Neural cell (in vitro differentiated cells): ENCODE results near the gene PRKG1. TPM values are rescaled to one million over a fixed set of nuclear protein-coding genes. Genes with fewer than 3 reads are reported as not detected.

Source experiments
- H2AFZ ChIP-seq: fragments of 200-600, 300-800 bp; sonication (generic), shearing (Covaris generic); 2 replicates; pipeline ENCODE4 v1.6.0; 2014; ENCODE audit warnings: low read depth, mild to moderate bottlenecking, antibody characterized with exemption, low read length, moderate library complexity
- H3F3A ChIP-seq: fragments of 200-600 bp; shearing (Covaris generic); 2 replicates; pipeline ENCODE4 v1.6.1; 2016; ENCODE audit warnings: mild to moderate bottlenecking, moderate library complexity, mixed read lengths, antibody characterized with exemption, low read length; ENCODE audit not compliant: insufficient read depth, poor library complexity, severe bottlenecking
- H3K27ac ChIP-seq: fragments of 200-600, 300-800 bp; sonication (generic), shearing (Covaris generic); 2 replicates; pipeline ENCODE4 v1.5.1; 2014; ENCODE audit warnings: mild to moderate bottlenecking, low read length, moderate library complexity
- H3K27me3 ChIP-seq: fragments of 300-800, 200-600 bp; sonication (generic), shearing (Covaris generic); 2 replicates; pipeline ENCODE4 v1.6.0; 2014; ENCODE audit warnings: mild to moderate bottlenecking, low read depth, low read length, moderate library complexity; ENCODE audit not compliant: insufficient read depth
- H3K36me3 ChIP-seq: fragments of 300-800, 200-600 bp; sonication (generic), shearing (Covaris generic); 2 replicates; pipeline ENCODE4 v1.5.1; 2014; ENCODE audit warnings: mild to moderate bottlenecking, antibody characterized with exemption, low read length, moderate library complexity; ENCODE audit not compliant: insufficient read depth
- H3K4me2 ChIP-seq: fragments of 300-800, 200-600 bp; sonication (generic), shearing (Covaris generic); 2 replicates; pipeline ENCODE4 v1.6.0; 2014; ENCODE audit warnings: mild to moderate bottlenecking, low read length
- H3K4me3 ChIP-seq: fragments of 300-800, 200-600 bp; sonication (generic), shearing (Covaris generic); 2 replicates; pipeline ENCODE4 v1.5.1; 2014; ENCODE audit warnings: mild to moderate bottlenecking, low read length, moderate library complexity
- H3K79me2 ChIP-seq: fragments of 200-600 bp; shearing (Covaris generic); replicated peaks from 2 replicates; pipeline ENCODE4 v1.6.0; 2014; ENCODE audit warnings: mild to moderate bottlenecking, low read length, moderate library complexity; ENCODE audit not compliant: insufficient read depth
- H3K9ac ChIP-seq: fragments of 300-800, 200-600 bp; sonication (generic), shearing (Covaris generic); 2 replicates; pipeline ENCODE4 v1.6.1; 2016; ENCODE audit warnings: mild to moderate bottlenecking, low read length, mixed read lengths
- H3K9me2 ChIP-seq: fragments of 200-600 bp; shearing (Covaris generic); 2 replicates; pipeline ENCODE4 v1.6.1; 2016; ENCODE audit warnings: mild to moderate bottlenecking, low read length, mixed read lengths; ENCODE audit not compliant: insufficient read depth
- H3K9me3 ChIP-seq: fragments of 200-600, 300-800 bp; sonication (generic), shearing (Covaris generic); 2 replicates; pipeline ENCODE4 v1.6.1; 2016; ENCODE audit warnings: mild to moderate bottlenecking, mixed run types, low read length, moderate library complexity, mixed read lengths
- H4K20me1 ChIP-seq: fragments of 200-600 bp; shearing (Covaris generic); 2 replicates; pipeline ENCODE4 v1.6.1; 2016; ENCODE audit warnings: mild to moderate bottlenecking, mixed run types; ENCODE audit not compliant: insufficient read depth
- EP300 ChIP-seq: fragments of 450-650 bp; conservative IDR thresholded peaks from 2 replicates; pipeline ENCODE4 v1.6.1; 2014; ENCODE audit warnings: antibody characterized with exemption, mild to moderate bottlenecking, moderate library complexity; ENCODE audit not compliant: poor library complexity, severe bottlenecking
- EZH2 ChIP-seq: fragments of 200-600, 300-800 bp; shearing (Covaris generic), sonication (generic); IDR thresholded peaks from 2 replicates; pipeline ENCODE4 v1.6.1; 2014; ENCODE audit warnings: antibody characterized with exemption, low read length, borderline replicate concordance, mild to moderate bottlenecking; ENCODE audit not compliant: insufficient read depth, poor library complexity, severe bottlenecking
- MXI1 ChIP-seq: fragments of 450-650 bp; conservative IDR thresholded peaks from 2 replicates; pipeline ENCODE4 v1.6.1; 2014; ENCODE audit warnings: antibody characterized with exemption, mild to moderate bottlenecking; ENCODE audit not compliant: poor library complexity, severe bottlenecking
- POLR2AphosphoS5 ChIP-seq: IDR thresholded peaks from 2 replicates; pipeline ENCODE4 v1.6.1; 2012
- RAD21 ChIP-seq: fragments of 450-650 bp; conservative IDR thresholded peaks from 2 replicates; pipeline ENCODE4 v1.6.1; 2014; ENCODE audit warnings: antibody characterized with exemption, mild to moderate bottlenecking, moderate library complexity
- REST ChIP-seq: IDR thresholded peaks from 2 replicates; pipeline ENCODE4 v1.6.1; 2012; ENCODE audit warnings: borderline replicate concordance
- SMC3 ChIP-seq: fragments of 450-650 bp; conservative IDR thresholded peaks from 2 replicates; pipeline ENCODE4 v1.6.1; 2014; ENCODE audit warnings: antibody characterized with exemption, mild to moderate bottlenecking, moderate library complexity; ENCODE audit not compliant: poor library complexity
- TAF1 ChIP-seq: IDR thresholded peaks from 2 replicates; pipeline ENCODE4 v1.6.1; 2012; ENCODE audit warnings: low read depth
- polyA plus RNA-seq: library from polyadenylated mRNA; depleted of rRNA; stranded (reverse); fragments of >200 nt; gene quantifications from 2 replicates; pipeline ENCODE4 v1.2.3, GENCODE V29; 2014
- TF ChIP-seq, protein P1 (sequence below): fragments of 450-650 bp; IDR thresholded peaks from 2 replicates; pipeline ENCODE4 v1.5.1; 2014; ENCODE audit warnings: antibody characterized with exemption, mild to moderate bottlenecking, moderate library complexity; ENCODE audit not compliant: poor library complexity, severe bottlenecking

The PRKG1 gene
- polyA plus RNA-seq, 1 donor from 2014 or later: 2.2 TPM

DNA sequence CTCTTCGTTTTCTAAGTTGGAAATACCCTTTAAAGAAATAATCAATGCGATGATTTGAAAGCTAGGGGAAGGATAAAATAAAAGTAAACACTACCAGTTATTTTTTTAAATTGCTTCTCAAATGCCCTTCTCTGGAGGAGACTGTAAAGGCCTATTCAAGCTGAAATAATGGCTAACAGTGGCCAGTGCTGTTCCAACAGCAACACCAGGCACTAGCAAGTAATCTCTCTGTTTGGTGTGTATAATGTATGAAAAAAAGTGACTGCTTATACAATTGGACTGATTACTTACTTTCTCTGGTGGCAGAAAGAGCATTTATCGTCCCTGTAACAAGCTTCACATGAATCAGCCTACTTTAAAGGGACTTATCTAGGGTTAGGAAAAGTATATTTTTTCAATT is 522.4 kb downstream of the PRKG1 start:
- Histone ChIP-seq H3K36me3 (no peaks in the 10 kb centered on the region), H3K9me2 (no peaks in the 10 kb centered on the region), H3K27me3 (no peaks in the 10 kb centered on the region), H3K4me3 (no peak overlapping the region), H3K9me3 (no peaks in the 10 kb centered on the region), H3K27ac (no peak overlapping the region), H3F3A (no peaks in the 10 kb centered on the region), H3K4me2 (no peak overlapping the region), H3K9ac (no peak overlapping the region), H2AFZ (no peak overlapping the region), H3K79me2 (no peaks in the 10 kb centered on the region), H4K20me1 (no peaks in the 10 kb centered on the region)
- TF ChIP-seq SMC3 (no peak), POLR2AphosphoS5 (no peak)
- TF ChIP-seq, protein P1, sequence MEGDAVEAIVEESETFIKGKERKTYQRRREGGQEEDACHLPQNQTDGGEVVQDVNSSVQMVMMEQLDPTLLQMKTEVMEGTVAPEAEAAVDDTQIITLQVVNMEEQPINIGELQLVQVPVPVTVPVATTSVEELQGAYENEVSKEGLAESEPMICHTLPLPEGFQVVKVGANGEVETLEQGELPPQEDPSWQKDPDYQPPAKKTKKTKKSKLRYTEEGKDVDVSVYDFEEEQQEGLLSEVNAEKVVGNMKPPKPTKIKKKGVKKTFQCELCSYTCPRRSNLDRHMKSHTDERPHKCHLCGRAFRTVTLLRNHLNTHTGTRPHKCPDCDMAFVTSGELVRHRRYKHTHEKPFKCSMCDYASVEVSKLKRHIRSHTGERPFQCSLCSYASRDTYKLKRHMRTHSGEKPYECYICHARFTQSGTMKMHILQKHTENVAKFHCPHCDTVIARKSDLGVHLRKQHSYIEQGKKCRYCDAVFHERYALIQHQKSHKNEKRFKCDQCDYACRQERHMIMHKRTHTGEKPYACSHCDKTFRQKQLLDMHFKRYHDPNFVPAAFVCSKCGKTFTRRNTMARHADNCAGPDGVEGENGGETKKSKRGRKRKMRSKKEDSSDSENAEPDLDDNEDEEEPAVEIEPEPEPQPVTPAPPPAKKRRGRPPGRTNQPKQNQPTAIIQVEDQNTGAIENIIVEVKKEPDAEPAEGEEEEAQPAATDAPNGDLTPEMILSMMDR: no peak

GRCh38 chr10:51599647-51600046 is 525.4 kb downstream of the PRKG1 start:
- no peak for TF ChIP-seq SMC3
- no peak for TF ChIP-seq POLR2AphosphoS5
- no peak for TF ChIP-seq EZH2
- no peak for TF ChIP-seq TAF1
- TF ChIP-seq EP300: no peak
- no peak for TF ChIP-seq REST
- TF ChIP-seq, protein P1: no peak
- no peak for TF ChIP-seq RAD21
- TF ChIP-seq MXI1: no peak
- no peaks in the 10 kb centered on the region for H3K36me3 ChIP-seq
- H3K27ac ChIP-seq: no peak overlapping the region
- H3F3A ChIP-seq: no peaks in the 10 kb centered on the region
- no peak overlapping the region for H3K9ac ChIP-seq
- no peaks in the 10 kb centered on the region for H3K9me3 ChIP-seq
- no peaks in the 10 kb centered on the region for H3K9me2 ChIP-seq
- H3K27me3 ChIP-seq: no peaks in the 10 kb centered on the region
- no peak overlapping the region for H3K4me3 ChIP-seq
- no peak overlapping the region for H3K4me2 ChIP-seq
- H4K20me1 ChIP-seq: no peaks in the 10 kb centered on the region
- H3K79me2 ChIP-seq: no peaks in the 10 kb centered on the region
- no peak overlapping the region for H2AFZ ChIP-seq
